T-cell (primary cell): ENCODE results near the gene LGALS7B. TPM values are rescaled to one million over a fixed set of nuclear protein-coding genes. Genes with fewer than 3 reads are reported as not detected.
"Not testable (repeated sequence)": the region's sequence is repeated elsewhere in the genome, so short reads cannot be mapped to it uniquely, and the experiment has no call there.

Source experiments
- ATAC-seq, 4 experiments: fragments of 200-7000 bp in 3 of 4; fragments of 150-1000 bp in 1 of 4; cut with Tn5 transposase; replicated peaks in 1 of 4; 1 replicate in 3 of 4; 2 replicates in 1 of 4; pipeline ENCODE4 v1.10.0; 2021; ENCODE audit warnings: moderate library complexity in 3 of 4, mild to moderate bottlenecking in 2 of 4, moderate number of reproducible peaks in 1 of 4
- CTCF ChIA-PET, 2 donors: fragments of 300-600 bp; sonication (Branson Sonifier 250); formaldehyde crosslinking; loops; one replicate each; lab custom pipeline; 2022; ENCODE audit warnings: antibody characterized with exemption in 2 of 2; lab: Charles Lee
- POLR2A ChIA-PET, 2 donors: fragments of 300-600 bp; sonication (Branson Sonifier 250); formaldehyde crosslinking; loops; one replicate each; lab custom pipeline; 2022; ENCODE audit warnings: antibody characterized with exemption in 2 of 2; lab: Charles Lee
- DNase-seq, 35 experiments: peaks; one replicate each; pipeline versions ENCODE4 v3.0.0 to v3.0.0-alpha.2; 2013 to 2023
- H3K27ac ChIP-seq: one replicate; pipeline ENCODE4 v1.5.1; 2013; ENCODE audit warnings: low read length
- H3K27me3 ChIP-seq, 2 experiments: replicated peaks in 1 of 2; 1 replicate in 1 of 2; 2 replicates in 1 of 2; pipeline versions ENCODE4 v1.6.1 to v1.7.0; 2013; ENCODE audit warnings: low read length in 1 of 2, mixed read lengths in 1 of 2; ENCODE audit not compliant: control insufficient read depth in 2 of 2, insufficient read depth in 2 of 2; ENCODE audit errors: extremely low read depth in 1 of 2
- H3K36me3 ChIP-seq, 2 donors: 1 replicate in 1 of 2; 2 replicates in 1 of 2; pipeline versions ENCODE4 v1.6.1 to v1.7.0; 2013; ENCODE audit warnings: low read length in 1 of 2; ENCODE audit not compliant: control insufficient read depth in 2 of 2, insufficient read depth in 1 of 2; ENCODE audit errors: extremely low read depth in 1 of 2
- H3K4me1 ChIP-seq, 2 experiments: 1 replicate in 1 of 2; 2 replicates in 1 of 2; pipeline versions ENCODE4 v1.6.1 to v1.7.0; 2013; ENCODE audit warnings: low read length in 2 of 2, mixed read lengths in 1 of 2; ENCODE audit not compliant: insufficient read depth in 2 of 2, control insufficient read depth in 1 of 2; ENCODE audit errors: extremely low read depth in 1 of 2
- H3K4me3 ChIP-seq, 2 donors: 1 replicate in 1 of 2; 2 replicates in 1 of 2; pipeline versions ENCODE4 v1.5.1 to v1.7.0; 2013; ENCODE audit warnings: mild to moderate bottlenecking in 2 of 2, low read length in 1 of 2, moderate library complexity in 1 of 2; ENCODE audit not compliant: control insufficient read depth in 1 of 2; ENCODE audit errors: extremely low read depth in 1 of 2
- H3K9me3 ChIP-seq: 2 replicates; pipeline ENCODE4 v1.7.0; 2013
- H3K27ac Mint-ChIP-seq, 2 donors: one replicate each; pipeline ENCODE4 v1.8.0; 2020 to 2021; ENCODE audit warnings: mild to moderate bottlenecking in 2 of 2, mixed read lengths in 2 of 2
- H3K27me3 Mint-ChIP-seq, 2 donors: one replicate each; pipeline ENCODE4 v1.8.0; 2021 to 2022; ENCODE audit warnings: mixed read lengths in 2 of 2
- H3K36me3 Mint-ChIP-seq: one replicate; pipeline ENCODE4 v1.8.0; 2021; ENCODE audit warnings: mixed read lengths
- H3K4me1 Mint-ChIP-seq, 3 donors: one replicate each; pipeline ENCODE4 v1.8.0; 2020 to 2022; ENCODE audit warnings: mixed read lengths in 3 of 3, mild to moderate bottlenecking in 1 of 3
- H3K4me3 Mint-ChIP-seq, 3 donors: one replicate each; pipeline ENCODE4 v1.8.0; 2020 to 2022; ENCODE audit warnings: mild to moderate bottlenecking in 3 of 3, mixed read lengths in 3 of 3, moderate library complexity in 3 of 3
- H3K9me3 Mint-ChIP-seq, 3 donors: one replicate each; pipeline ENCODE4 v1.8.0; 2020 to 2022; ENCODE audit warnings: mixed read lengths in 3 of 3
- WGBS: methylation state at CpG from one replicate; pipeline ENCODE4 v1.1.5; 2013; ENCODE audit warnings: missing lambda C conversion rate; ENCODE audit not compliant: insufficient coverage; 5-methylcytosine and 5-hydroxymethylcytosine counted together
- total RNA-seq, 35 experiments: library from RNA in 6 of 35; stranded (reverse) in 6 of 35; fragments of 120-200 nt in 1 of 35; gene quantifications; one replicate each; pipeline versions ENCODE4 v1.2.1 to v1.2.4 and lab custom pipeline; 2013 to 2026

LGALS7B gene
- total RNA-seq, 5 donors from 2014 or later (not counting 1 experiment from before 2014, with no cell fraction given) = not detected

DNA sequence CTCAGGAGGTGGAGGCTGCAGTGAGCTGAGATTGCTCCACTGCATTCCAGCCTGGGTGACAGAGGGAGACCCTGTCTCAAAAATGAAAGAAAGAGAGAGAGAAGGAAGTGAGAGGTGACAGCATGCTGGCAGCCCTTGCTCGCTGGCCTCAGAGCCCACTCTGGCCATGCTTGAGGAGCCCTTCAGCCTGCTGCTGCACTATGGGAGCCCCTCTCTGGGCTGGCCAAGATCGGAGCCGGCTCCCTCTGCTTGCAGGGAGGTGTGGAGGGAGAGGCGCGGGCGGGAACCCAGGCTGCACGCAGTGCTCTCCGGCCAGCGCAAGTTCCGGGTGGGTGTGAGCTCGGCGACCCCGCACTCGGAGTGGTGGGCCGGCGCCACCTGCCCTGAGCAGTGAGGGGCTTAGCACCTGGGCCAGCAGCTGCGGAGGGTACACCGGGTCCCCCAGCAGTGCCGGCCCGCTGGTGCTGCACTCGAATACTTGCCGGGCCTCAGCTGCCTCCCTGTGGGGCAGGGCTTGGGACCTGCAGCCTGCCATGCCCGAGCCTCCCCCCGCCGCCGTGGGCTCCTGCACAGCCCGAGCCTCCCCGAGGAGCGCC, 32.3 kb downstream of the LGALS7B start:
- Mint-ChIP-seq H3K4me1 (peaks cover 31 to 39% (median 33%) of the 10 kb centered on the region in 3 donors), H3K36me3 (peaks cover 35% of the 10 kb centered on the region)
- CTCF ChIA-PET, ATAC-seq, H3K27me3 ChIP-seq, H3K9me3 Mint-ChIP-seq, H3K27me3 Mint-ChIP-seq, H3K9me3 ChIP-seq, H3K27ac ChIP-seq, H3K4me3 Mint-ChIP-seq, H3K4me1 ChIP-seq, H3K27ac Mint-ChIP-seq, H3K4me3 ChIP-seq, DNase-seq, POLR2A ChIA-PET: not testable (repeated sequence)
- peaks cover 27 to 37% of the 10 kb centered on the region in 2 donors for H3K36me3 ChIP-seq
- WGBS = 97% methylated on average over 21 of the region's 29 CpGs

DNA sequence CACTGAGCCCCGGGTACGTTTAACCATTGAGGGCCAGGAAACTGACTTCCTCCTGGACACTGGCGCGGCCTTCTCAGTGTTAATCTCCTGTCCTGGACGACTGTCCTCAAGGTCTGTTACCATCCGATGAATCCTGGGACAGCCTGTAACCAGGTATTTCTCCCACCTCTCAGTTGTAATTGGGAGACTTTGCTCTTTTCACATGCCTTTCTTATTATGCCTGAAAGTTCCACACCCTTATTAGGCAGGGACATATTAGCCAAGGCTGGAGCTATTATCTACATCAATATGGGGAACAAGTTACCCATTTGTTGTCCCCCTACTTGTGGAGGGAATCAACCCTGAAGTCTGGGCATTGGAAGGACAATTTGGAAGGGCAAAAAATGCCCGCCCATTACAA, 36.9 kb downstream of the LGALS7B start:
- H3K4me3 Mint-ChIP-seq, CTCF ChIA-PET, H3K27ac ChIP-seq, ATAC-seq, H3K27me3 ChIP-seq, DNase-seq, H3K4me3 ChIP-seq, H3K9me3 ChIP-seq, H3K9me3 Mint-ChIP-seq, H3K27ac Mint-ChIP-seq, H3K27me3 Mint-ChIP-seq, POLR2A ChIA-PET: not testable (repeated sequence)
- Histone ChIP-seq H3K4me1 (peaks cover under 1 to 18% of the 10 kb centered on the region in 2 experiments), H3K36me3 (peaks cover 13 to 30% of the 10 kb centered on the region in 2 donors)
- Mint-ChIP-seq H3K4me1 (peaks cover 53 to 64% (median 58%) of the 10 kb centered on the region in 3 donors), H3K36me3 (peaks cover 40% of the 10 kb centered on the region)
- 85% methylated on average over 2 of the region's 7 CpGs for WGBS

DNA sequence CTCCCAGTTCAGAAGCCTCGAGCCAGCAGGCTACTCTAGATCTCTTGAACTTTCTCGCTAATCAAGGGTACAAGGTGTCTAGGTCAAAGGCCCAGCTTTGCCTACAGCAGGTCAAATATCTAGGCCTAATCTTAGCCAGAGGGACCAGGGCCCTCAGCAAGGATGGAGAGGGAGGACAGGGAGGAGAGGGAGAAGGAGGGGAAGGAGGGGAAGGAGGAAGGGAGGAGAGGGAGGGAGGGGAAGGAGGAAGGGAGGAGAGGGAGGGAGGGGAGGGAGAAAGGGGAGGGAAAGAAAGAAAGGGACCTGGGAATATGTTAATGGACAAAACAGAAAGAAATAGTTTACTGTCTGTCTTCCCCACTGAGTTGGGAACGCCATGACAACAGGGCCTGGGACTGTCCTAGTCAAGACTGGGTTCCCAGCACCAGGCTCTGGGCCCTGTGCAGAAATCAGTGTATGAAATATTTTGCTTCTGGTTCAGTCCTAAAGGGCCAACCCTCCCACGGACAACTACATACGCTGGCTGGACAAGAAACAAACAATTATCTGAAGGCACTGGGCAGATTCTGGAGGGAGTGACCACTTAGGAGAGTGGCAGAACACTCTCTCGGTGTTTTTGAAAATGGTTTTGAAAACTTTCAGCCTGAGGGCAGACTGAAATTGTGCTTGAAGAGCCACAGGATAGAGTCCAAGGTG, 38.0 kb downstream of the LGALS7B start:
- H3K9me3 Mint-ChIP-seq = no peaks in the 10 kb centered on the region
- H3K27ac Mint-ChIP-seq = peak overlapping the region in 1 of 2 donors; percentile 22
- Histone ChIP-seq H3K4me3 (no peak overlapping the region), H3K27me3 (no peaks in the 10 kb centered on the region), H3K36me3 (peaks cover 13 to 30% of the 10 kb centered on the region in 2 donors), H3K27ac (no peak overlapping the region), H3K4me1 (peaks cover 5 to 23% of the 10 kb centered on the region in 2 experiments), H3K9me3 (no peaks in the 10 kb centered on the region)
- 92% methylated on average over 6 of the region's 6 CpGs for WGBS
- DNase-seq (no peak), ATAC-seq (no peak)
- peaks cover 62 to 68% (median 68%) of the 10 kb centered on the region in 3 donors for H3K4me1 Mint-ChIP-seq
- H3K27me3 Mint-ChIP-seq = no peaks in the 10 kb centered on the region
- H3K36me3 Mint-ChIP-seq = peaks cover 44% of the 10 kb centered on the region
- H3K4me3 Mint-ChIP-seq = peak overlapping the region in 1 of 3 donors; percentile 20
- POLR2A ChIA-PET = no interaction called here
- CTCF ChIA-PET = interaction anchor here in 1 of 2 donors (0.5 kb wide), 1 partner anchor 40 kb away, joined by 3 read pairs; no protein-coding TSS in a partner anchor

DNA sequence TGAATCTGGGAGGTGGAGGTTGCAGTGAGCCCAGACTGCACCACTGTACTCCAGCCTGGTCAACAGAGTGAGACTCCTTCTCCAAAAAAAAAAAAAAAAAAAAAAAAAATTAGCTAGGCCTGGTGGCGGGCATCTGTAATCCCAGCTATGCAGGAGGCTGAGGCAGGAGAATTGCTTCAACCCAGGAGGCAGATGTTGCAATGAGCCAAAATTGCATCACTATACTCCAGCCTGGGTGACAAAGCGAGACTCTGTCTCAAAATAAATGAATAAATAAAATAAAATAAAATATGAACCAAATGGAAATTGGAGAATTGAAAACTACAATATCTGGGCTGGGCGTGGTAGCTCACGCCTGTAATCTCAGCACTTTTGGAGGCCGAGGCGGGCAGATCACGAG, 40.2 kb downstream of the LGALS7B start:
- not testable (repeated sequence) for ATAC-seq
- WGBS = 100% methylated on average over 1 of the region's 7 CpGs
- CTCF ChIA-PET = interaction anchor here in 1 of 2 donors (0.6 kb wide), 1 partner anchor 945 kb away, joined by 5 read pairs; no protein-coding TSS in a partner anchor

DNA sequence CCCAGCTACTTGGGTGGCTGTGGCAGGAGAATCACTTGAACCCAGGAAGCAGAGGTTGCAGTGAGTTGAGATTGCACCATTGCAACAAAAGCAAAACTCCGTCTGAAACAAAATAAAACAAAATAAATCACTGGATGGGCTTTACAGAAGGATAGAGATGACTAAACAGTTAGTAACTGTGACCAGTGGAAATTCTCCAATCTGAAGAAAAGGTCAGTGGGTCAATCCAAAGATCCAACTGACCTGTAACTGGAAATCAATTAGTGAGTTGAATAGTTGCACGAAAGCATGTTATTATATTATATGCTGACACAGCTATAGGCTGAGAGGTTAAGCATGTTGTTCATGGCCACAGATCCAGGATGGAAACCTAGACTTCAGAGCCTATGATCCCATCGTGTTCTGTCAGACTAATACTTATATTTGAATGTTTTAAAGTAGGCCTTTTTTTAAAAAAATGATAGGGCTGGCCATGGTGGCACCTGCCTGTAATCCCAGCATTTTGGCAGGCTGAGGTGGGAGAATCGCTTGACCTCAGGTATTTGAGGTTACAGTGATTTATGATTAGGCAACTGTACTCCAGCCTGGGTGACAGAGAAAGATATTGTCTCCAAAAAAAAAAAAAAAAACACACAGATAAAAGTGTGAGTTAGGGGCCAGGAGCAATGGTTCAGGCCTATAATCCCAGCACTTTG, 41.2 kb downstream of the LGALS7B start:
- H3K27me3 ChIP-seq = no peaks in the 10 kb centered on the region
- no peaks in the 10 kb centered on the region for H3K9me3 ChIP-seq
- DNase-seq (no peak), ATAC-seq (no peak)
- H3K36me3 ChIP-seq = peaks cover 9 to 28% of the 10 kb centered on the region in 2 donors
- Mint-ChIP-seq H3K4me1 (peaks cover 44 to 50% (median 48%) of the 10 kb centered on the region in 3 donors), H3K9me3 (no peaks in the 10 kb centered on the region), H3K27ac (peak overlapping the region; percentile 91 to 95), H3K27me3 (no peaks in the 10 kb centered on the region), H3K4me3 (peak overlapping the region; percentile 85 to 91 (median 87)), H3K36me3 (peaks cover 26% of the 10 kb centered on the region)
- peaks cover 5 to 29% of the 10 kb centered on the region in 2 experiments for H3K4me1 ChIP-seq
- WGBS = no CpG with 5 or more reads among the region's 4 CpGs
- ChIA-PET CTCF (no interaction called here), POLR2A (interaction anchor here (0.5 to 0.7 kb wide), 4 partner anchors 11 to 84 kb away, joined by 3 to 6 read pairs (median 3); no protein-coding TSS in a partner anchor)
- no peak overlapping the region for H3K4me3 ChIP-seq
- no peak overlapping the region for H3K27ac ChIP-seq

More for the DNA sequence above, 40.2 kb downstream of the LGALS7B start:
- not testable (repeated sequence) for H3K27ac ChIP-seq, H3K9me3 Mint-ChIP-seq, DNase-seq, H3K9me3 ChIP-seq, H3K4me3 Mint-ChIP-seq, H3K27ac Mint-ChIP-seq, H3K4me3 ChIP-seq, H3K27me3 ChIP-seq, H3K27me3 Mint-ChIP-seq
- H3K4me1 ChIP-seq = peaks cover 5 to 29% of the 10 kb centered on the region in 2 experiments
- Mint-ChIP-seq H3K36me3 (peaks cover 26% of the 10 kb centered on the region), H3K4me1 (peaks cover 53 to 59% (median 58%) of the 10 kb centered on the region in 3 donors)
- H3K36me3 ChIP-seq = peaks cover 6 to 28% of the 10 kb centered on the region in 2 donors
- POLR2A ChIA-PET = interaction anchor here (0.5 to 0.7 kb wide), 5 partner anchors 12 to 51 kb away, joined by 3 to 5 read pairs (median 3); no protein-coding TSS in a partner anchor
